A673 (cell line): ENCODE data around the gene DLG5.

ENCODE experiments used
- EZH2 ChIP-seq: fragments of 200-600 bp; sonication (generic); IDR thresholded peaks from 2 replicates; pipeline ENCODE4 v1.6.1; 2017; ENCODE audit warnings: borderline replicate concordance, low read depth, mild to moderate bottlenecking, mixed read lengths, antibody characterized with exemption, low read length; ENCODE audit not compliant: poor library complexity, severe bottlenecking
- TF ChIP-seq, protein P1 (sequence below): fragments of 300-800, 200-600 bp; sonication (generic); conservative IDR thresholded peaks from 2 replicates; pipeline ENCODE4 v1.5.1; 2017; ENCODE audit warnings: low read depth, mild to moderate bottlenecking, antibody characterized with exemption, low read length, moderate library complexity, mixed read lengths

DNA sequence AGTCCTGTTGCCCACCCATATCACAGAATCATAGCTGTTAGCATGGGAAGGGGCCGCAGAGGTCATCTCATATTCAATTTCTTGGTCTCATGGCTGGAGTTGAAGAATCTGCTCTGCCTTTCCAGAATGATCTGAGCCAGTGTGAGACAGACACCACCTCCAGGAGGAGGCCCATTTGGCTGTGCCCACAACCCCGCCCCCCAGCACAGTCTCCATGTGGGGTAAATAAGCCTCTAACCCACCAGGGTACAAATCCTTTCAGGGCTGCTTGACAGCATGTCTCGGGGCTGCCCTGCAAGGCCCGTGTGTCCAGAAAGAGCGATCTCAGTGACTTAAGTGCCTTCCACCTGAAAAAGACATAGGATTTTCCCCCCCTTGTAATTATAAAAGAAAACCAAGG, 137.5 kb downstream of the DLG5 start:
- TF ChIP-seq, protein P1, sequence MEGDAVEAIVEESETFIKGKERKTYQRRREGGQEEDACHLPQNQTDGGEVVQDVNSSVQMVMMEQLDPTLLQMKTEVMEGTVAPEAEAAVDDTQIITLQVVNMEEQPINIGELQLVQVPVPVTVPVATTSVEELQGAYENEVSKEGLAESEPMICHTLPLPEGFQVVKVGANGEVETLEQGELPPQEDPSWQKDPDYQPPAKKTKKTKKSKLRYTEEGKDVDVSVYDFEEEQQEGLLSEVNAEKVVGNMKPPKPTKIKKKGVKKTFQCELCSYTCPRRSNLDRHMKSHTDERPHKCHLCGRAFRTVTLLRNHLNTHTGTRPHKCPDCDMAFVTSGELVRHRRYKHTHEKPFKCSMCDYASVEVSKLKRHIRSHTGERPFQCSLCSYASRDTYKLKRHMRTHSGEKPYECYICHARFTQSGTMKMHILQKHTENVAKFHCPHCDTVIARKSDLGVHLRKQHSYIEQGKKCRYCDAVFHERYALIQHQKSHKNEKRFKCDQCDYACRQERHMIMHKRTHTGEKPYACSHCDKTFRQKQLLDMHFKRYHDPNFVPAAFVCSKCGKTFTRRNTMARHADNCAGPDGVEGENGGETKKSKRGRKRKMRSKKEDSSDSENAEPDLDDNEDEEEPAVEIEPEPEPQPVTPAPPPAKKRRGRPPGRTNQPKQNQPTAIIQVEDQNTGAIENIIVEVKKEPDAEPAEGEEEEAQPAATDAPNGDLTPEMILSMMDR: no peak
- no peak for TF ChIP-seq EZH2
